Measurements from ENCODE around the gene P4HB. TPM values are rescaled to one million over a fixed set of nuclear protein-coding genes. Genes with fewer than 3 reads are reported as not detected.

P4HB gene
- total and polyA plus RNA-seq, 2 of the 4 experiments (the other 2 are of a cell fraction) = 599 to 932 TPM

DNA sequence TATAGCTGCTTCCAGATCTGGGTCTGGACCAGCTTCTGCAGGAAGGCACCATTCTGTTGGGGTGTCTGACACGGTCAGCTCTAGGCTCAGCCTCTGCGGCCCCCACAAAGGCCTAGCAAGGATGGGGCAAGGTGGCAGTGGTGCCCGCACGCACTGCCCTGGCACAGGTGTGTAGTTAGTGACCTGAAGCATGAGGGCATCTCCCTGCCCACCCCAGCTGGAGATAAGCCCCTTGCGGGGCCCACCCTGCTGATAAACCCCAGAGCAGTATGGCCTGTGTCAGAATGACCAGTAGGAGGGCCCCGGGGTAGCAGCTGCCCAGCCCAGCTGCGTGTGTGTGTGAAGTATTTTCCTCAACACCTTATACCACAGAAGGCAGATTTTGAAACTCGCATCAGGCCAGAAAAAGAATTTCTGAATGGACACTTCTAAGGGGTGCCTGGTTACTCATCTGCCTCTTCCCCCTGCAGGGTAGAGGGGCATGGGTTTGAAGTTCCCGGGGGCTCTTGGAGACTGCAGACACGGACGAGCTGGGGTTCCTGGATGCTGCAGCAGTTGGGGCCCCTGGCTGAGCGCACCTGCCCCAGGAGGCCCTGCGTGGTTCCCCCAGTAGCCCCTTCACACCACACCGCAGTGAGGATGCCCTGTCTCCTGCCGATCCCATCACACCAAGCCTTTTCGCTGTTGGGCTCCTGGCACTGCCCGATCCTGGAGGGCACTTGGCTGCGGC lies 6.3 kb upstream of the P4HB start:
- H3K14ac ChIP-seq (replicated peaks; ENCODE audit: low read depth, low read length) = no peak overlapping the region
- intact Hi-C loops (cut with micrococcal nuclease) = no loop called here
- H3K4ac ChIP-seq (ENCODE audit: low read depth, low read length) = peak overlapping the region; percentile 95; the same call in 1 of the 2 replicates
- in situ Hi-C loops (cut with MboI; ENCODE audit: low sequenced_read_pairs) = no loop called here
- no peak overlapping the region for H2AK5ac ChIP-seq (ENCODE audit: low read depth, low read length)
- ChIA-PET CTCF (no interaction called here), POLR2A (ENCODE audit: unreplicated experiment) (interaction anchor here (0.9 kb wide), 1 partner anchor 150 kb away, joined by 12 read pairs; no protein-coding TSS in a partner anchor)
- H3K4me2 ChIP-seq (ENCODE audit: low read depth, low read length) = no peak overlapping the region
- H3K56ac ChIP-seq (ENCODE audit: extremely low read depth, insufficient read depth, low read length) = no peak overlapping the region
- no peaks in the 10 kb centered on the region for H3K9me3 ChIP-seq (ENCODE audit: control insufficient read depth, insufficient read depth, low read length)
- dilution Hi-C loops (cut with HindIII; ENCODE audit: low sequenced_read_pairs, unreplicated experiment) = no loop called here
- H3K9ac ChIP-seq (ENCODE audit: low read depth, low read length) = no peak overlapping the region
- H3K23ac ChIP-seq (ENCODE audit: low read depth, low read length) = no peak overlapping the region
- peaks cover 18 to 79% of the 10 kb centered on the region in 2 experiments; a peak in 3 of 4 replicates for H3K79me1 ChIP-seq (ENCODE audit: low read depth in 1 of 2, low read length in 2 of 2)
- no peak overlapping the region for H2BK120ac ChIP-seq (ENCODE audit: low read depth, low read length)
- no peak for TF ChIP-seq RCOR1 (IDR thresholded peaks at IDR 0.05; ENCODE audit: insufficient replicate concordance, low read length)
- TF ChIP-seq CEBPB (IDR thresholded peaks at IDR 0.05; ENCODE audit: low read depth, low read length) = no peak
- TF ChIP-seq POLR2A (IDR thresholded peaks at IDR 0.05; ENCODE audit: low read depth, low read length) = no peak; the same call in 1 of the 2 replicates
- no peak for TF ChIP-seq MXI1 (IDR thresholded peaks at IDR 0.05; ENCODE audit: borderline replicate concordance, low read depth, low read length)
- TF ChIP-seq, protein P1, sequence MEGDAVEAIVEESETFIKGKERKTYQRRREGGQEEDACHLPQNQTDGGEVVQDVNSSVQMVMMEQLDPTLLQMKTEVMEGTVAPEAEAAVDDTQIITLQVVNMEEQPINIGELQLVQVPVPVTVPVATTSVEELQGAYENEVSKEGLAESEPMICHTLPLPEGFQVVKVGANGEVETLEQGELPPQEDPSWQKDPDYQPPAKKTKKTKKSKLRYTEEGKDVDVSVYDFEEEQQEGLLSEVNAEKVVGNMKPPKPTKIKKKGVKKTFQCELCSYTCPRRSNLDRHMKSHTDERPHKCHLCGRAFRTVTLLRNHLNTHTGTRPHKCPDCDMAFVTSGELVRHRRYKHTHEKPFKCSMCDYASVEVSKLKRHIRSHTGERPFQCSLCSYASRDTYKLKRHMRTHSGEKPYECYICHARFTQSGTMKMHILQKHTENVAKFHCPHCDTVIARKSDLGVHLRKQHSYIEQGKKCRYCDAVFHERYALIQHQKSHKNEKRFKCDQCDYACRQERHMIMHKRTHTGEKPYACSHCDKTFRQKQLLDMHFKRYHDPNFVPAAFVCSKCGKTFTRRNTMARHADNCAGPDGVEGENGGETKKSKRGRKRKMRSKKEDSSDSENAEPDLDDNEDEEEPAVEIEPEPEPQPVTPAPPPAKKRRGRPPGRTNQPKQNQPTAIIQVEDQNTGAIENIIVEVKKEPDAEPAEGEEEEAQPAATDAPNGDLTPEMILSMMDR (conservative IDR thresholded peaks at IDR 0.05; ENCODE audit: low read depth, low read length) = no peak
- no peak for TF ChIP-seq SMC3 (IDR thresholded peaks at IDR 0.05; ENCODE audit: low read depth, low read length)
- TF ChIP-seq MAZ (IDR thresholded peaks at IDR 0.05; ENCODE audit: borderline replicate concordance, low read depth, low read length) = no peak
- TF ChIP-seq CHD1 (IDR thresholded peaks at IDR 0.05; ENCODE audit: low read depth, low read length) = no peak
- TF ChIP-seq BHLHE40 (IDR thresholded peaks at IDR 0.05; ENCODE audit: low read depth, low read length) = no peak
- DNase-seq (no peak), ATAC-seq (ENCODE audit: low read depth) (no peak)
- H3K18ac ChIP-seq (ENCODE audit: low read depth, low read length) = no peak overlapping the region
- peak overlapping the region; percentile 95 for H2BK5ac ChIP-seq (ENCODE audit: low read depth, low read length, poor library complexity, severe bottlenecking)
- no peak overlapping the region for H4K91ac ChIP-seq (ENCODE audit: insufficient read depth, low read depth, low read length)
- H3K27ac ChIP-seq (ENCODE audit: insufficient read depth, low read length) = peak overlapping the region; percentile 81
- H2AFZ ChIP-seq (replicated peaks; ENCODE audit: low read length, poor library complexity) = peak overlapping the region; percentile 40
- no peaks in the 10 kb centered on the region for H3K27me3 ChIP-seq (ENCODE audit: control insufficient read depth, insufficient read depth, low read length)
- peaks cover 55% of the 10 kb centered on the region for H4K20me1 ChIP-seq (ENCODE audit: insufficient read depth, low read length)
- H3K36me3 ChIP-seq (ENCODE audit: control insufficient read depth, insufficient read depth, low read length) = peaks cover 46% of the 10 kb centered on the region
- H3K9me1 ChIP-seq (ENCODE audit: insufficient read depth, low read length) = peaks cover 11% of the 10 kb centered on the region; the same call in 1 of the 2 replicates
- H3K4me1 ChIP-seq (ENCODE audit: control insufficient read depth, insufficient read depth, low read length) = peaks cover 31% of the 10 kb centered on the region
- no peak overlapping the region for H4K5ac ChIP-seq (ENCODE audit: low read depth, low read length)
- H2AK9ac ChIP-seq (replicated peaks; ENCODE audit: low read depth, low read length, poor library complexity) = peak overlapping the region; percentile 98
- no TSS peak for BruUV-seq (replicated peaks)
- H3K4me3 ChIP-seq (ENCODE audit: insufficient read depth, low read depth, low read length) = no peak overlapping the region
- no peak overlapping the region for H2BK20ac ChIP-seq (ENCODE audit: low read depth, low read length)
- H4K8ac ChIP-seq (ENCODE audit: low read depth in 2 of 2, low read length in 2 of 2) = peak overlapping the region; percentile 28 to 66; a peak in 2 of 4 replicates
- WGBS, 2 experiments (ENCODE audit: extremely low coverage in 2 of 2, insufficient read length in 1 of 2) = 92% methylated on average over 7 of the region's 18 CpGs; no CpG with 5 or more reads in 1 of the 2 experiments
- no peak overlapping the region for H2BK15ac ChIP-seq (ENCODE audit: low read depth, low read length)
